GM10248 (cell line): ENCODE measurements around the gene OVOL1.

Source experiments
- CTCF ChIA-PET: fragments of 300-600 bp; sonication (Branson Sonifier 250); formaldehyde crosslinking; extraction: SDS; loops from one replicate; lab custom pipeline; 2021; ENCODE audit warnings: antibody characterized with exemption; lab: Yijun Ruan, JAX
- POLR2A ChIA-PET: fragments of 350-650 bp; sonication (Branson Sonifier 250); formaldehyde crosslinking; extraction: SDS; loops from one replicate; lab custom pipeline; 2020; ENCODE audit warnings: antibody characterized with exemption; lab: Yijun Ruan, JAX
- DNase-seq: peaks from one replicate; pipeline ENCODE4 v3.0.0; 2012; ENCODE audit errors: extremely low spot score
- TF ChIP-seq, protein P1 (sequence below): IDR thresholded peaks from 2 replicates; pipeline ENCODE4 v1.5.1; 2012; ENCODE audit warnings: mild to moderate bottlenecking, low read depth; ENCODE audit errors: extremely low read depth, missing control alignments, control extremely low read depth

Gene OVOL1

DNA sequence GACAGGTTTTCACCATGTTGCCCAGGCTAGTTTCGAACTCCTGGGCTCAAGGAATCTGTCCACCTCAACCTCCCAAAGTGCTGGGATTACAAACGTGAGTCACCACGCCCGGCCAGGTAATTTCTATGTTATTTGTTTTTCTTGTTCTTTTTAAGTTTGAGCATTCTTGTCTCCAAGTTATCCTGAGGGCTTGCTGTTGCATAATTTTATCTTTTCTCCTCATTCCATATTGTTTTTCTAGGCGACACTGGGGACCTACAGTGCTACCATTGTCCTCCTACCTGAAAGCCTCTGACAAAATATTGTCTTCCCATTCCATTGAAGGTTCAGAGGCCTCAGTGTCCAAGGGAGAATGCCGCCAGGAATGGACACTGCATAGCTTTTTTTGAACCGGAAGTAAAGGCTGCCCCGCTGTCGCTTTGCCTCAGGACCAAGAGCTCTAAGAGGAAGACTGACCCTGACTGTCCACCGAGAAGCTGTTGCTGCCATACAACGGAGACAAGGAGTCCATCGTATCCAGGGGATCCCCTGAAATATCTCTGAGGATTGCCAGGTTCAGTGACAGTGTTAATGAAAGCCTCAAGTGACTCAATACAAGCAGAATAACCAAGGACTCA lies 15.8 kb upstream of the OVOL1 start:
- TF ChIP-seq, protein P1, sequence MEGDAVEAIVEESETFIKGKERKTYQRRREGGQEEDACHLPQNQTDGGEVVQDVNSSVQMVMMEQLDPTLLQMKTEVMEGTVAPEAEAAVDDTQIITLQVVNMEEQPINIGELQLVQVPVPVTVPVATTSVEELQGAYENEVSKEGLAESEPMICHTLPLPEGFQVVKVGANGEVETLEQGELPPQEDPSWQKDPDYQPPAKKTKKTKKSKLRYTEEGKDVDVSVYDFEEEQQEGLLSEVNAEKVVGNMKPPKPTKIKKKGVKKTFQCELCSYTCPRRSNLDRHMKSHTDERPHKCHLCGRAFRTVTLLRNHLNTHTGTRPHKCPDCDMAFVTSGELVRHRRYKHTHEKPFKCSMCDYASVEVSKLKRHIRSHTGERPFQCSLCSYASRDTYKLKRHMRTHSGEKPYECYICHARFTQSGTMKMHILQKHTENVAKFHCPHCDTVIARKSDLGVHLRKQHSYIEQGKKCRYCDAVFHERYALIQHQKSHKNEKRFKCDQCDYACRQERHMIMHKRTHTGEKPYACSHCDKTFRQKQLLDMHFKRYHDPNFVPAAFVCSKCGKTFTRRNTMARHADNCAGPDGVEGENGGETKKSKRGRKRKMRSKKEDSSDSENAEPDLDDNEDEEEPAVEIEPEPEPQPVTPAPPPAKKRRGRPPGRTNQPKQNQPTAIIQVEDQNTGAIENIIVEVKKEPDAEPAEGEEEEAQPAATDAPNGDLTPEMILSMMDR, result no peak
- DNase-seq, result no peak
- POLR2A ChIA-PET, result no interaction called here
- CTCF ChIA-PET, result interaction anchor here (0.9 to 3.0 kb wide), 17 partner anchors 8 to 451 kb away, joined by 3 to 41 read pairs (median 5); partner anchors contain the start of genes KAT5, MUS81 and RNASEH2C

DNA sequence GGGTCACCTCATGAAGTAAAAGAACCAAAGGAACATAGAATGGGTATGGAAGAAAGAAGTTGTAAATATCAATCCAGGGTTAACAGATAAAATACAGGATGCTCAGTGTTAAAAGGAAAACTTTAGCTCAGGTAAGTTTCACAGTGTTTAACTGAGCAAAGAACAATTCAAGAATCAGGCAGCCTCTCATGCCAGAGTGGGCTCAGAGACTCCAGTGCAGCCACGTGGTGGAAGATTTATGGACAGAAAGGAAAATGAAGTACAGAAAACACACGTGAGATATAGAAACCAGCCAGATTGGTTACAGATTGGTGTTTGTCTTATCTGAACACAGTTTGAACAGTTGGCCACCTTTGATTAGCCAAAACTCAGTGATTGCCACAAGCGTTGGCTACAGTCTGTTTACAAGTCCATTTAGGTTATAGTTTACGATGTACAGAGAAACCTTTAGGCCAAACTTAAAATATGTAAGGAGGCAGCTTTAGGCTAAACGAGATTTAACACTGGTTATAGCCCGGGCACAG lies 15.2 kb upstream of the OVOL1 start:
- TF ChIP-seq, protein P1, result no peak
- ChIA-PET POLR2A (no interaction called here), CTCF (interaction anchor here (1.1 to 3.0 kb wide), 10 partner anchors 8 to 451 kb away, joined by 3 to 41 read pairs (median 7); partner anchors contain the start of genes KAT5, MUS81 and RNASEH2C)
- DNase-seq, result no peak

DNA sequence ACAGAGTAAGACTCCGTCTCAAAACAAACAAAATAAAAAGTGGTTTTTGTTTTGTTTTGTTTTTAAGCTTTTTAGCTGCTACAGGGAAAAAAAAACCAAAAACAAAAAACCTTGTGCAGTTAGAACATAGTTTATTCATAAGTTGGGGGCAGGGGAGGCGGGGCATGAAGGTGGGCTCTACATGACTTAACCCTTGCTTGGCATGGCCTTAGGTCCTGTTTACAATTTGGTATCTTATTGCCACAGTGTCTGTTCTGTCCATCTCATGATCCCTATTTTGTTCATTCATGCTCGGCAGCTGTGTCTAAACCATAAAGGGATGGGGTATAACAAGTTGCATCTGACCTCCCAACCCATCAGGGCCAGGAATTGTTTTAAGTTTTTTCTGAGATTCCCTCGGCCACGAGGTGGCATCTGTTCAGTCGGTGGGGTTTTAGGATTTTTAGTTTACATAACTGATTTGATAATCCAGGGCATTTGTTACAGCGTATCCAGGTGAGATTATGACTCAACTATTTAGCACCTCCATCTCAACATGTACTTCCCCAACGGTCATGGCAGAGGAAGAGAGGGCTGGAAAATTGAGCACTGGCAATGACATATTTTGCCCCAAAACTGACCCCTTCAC lies 13.0 kb upstream of the OVOL1 start:
- ChIA-PET POLR2A (no interaction called here), CTCF (interaction anchor here (1.1 kb wide), 1 partner anchor 38 kb away, joined by 3 read pairs; no protein-coding TSS in a partner anchor)
- peak; percentile 10 for DNase-seq
- TF ChIP-seq, protein P1, result no peak

DNA sequence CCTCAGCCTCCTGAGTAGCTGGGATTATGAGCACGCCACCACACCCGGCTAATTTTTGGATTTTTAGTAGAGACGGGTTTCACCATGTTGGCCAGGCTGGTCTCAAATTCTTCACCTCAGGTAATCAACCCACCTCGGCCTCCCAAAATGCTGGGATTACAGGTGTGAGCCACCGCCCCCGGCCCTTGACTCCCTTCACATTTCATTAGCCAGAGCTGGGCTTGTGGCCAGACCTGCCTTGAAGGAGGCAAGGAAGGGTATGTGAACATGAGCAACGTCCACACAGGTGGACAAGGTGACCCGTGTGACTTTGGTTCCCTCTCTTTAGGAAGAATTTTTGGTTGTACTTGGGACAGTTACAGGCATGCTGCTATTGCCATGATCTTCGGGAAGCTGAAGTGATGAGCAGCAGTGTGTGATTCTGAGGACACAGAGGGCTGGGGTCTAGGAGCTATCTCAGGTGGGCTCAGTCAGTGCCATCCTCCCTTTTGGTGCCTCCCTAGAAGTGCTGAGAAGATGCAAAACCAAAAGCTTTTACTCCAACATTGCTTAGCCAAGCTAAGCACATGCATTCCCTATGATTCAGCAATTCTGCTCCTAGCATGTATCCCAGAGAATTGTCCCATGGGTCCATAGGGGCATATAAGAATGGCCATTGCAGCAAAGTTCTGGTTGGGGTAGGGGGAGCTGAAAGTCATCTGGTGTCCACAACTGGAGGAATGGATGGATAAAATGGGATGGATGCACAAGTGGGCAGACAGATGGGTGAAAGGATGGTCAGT lies 12.1 kb upstream of the OVOL1 start:
- CTCF ChIA-PET, result interaction anchor here (0.8 to 11.1 kb wide), 7 partner anchors 9 to 63 kb away, joined by 3 to 145 read pairs (median 4); partner anchors contain the start of genes KAT5 and RNASEH2C
- TF ChIP-seq, protein P1, result no peak
- POLR2A ChIA-PET, result no interaction called here

DNA sequence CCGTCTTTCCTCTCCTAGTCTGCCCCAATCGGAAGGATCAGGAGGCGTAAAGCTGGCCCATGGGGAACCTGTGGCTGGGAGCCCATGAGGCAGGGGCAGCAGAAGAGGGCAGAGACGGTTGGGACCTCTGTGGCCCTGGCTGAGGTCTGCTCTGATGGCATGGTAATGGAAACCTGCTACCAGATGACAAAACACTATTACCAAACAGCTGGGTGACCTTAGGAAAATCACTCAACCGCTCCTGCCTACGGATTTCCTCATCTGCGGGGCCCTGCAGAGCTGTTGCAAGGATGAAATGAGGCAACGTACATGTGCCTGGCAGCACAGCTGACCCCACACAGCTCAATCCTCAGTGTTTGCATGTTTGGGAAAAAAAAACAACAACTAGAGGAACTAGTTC lies 10.7 kb upstream of the OVOL1 start:
- TF ChIP-seq, protein P1, result no peak
- ChIA-PET POLR2A (no interaction called here), CTCF (interaction anchor here (0.8 to 11.1 kb wide), 8 partner anchors 14 to 236 kb away, joined by 3 to 145 read pairs (median 5); partner anchors contain the start of genes KAT5 and RNASEH2C)
- DNase-seq, result no peak

More for the DNA sequence above, 12.1 kb upstream of the OVOL1 start:
- no peak for DNase-seq

DNA sequence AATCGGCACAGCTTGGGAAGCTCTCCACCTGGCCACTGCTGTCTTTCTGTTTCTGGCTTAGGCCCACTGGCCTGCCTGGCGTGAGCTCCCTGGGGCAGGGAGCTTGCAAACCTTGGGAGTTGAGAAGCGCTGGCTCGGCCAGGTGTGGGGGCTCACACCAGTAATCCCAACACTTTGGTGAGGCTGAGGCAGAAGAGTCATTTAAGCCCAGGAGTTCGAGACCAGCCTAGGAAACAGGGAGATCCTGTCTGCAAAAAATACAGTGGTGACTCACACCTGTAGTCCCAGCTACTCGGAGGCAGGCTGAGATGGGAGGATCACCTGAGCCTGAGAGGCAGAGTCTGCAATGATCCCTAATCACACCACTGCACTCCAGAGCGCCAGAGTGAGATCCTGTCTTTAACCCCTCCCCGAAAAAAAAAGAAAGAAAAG lies 10.1 kb upstream of the OVOL1 start:
- no peak for DNase-seq
- TF ChIP-seq, protein P1, result no peak
- ChIA-PET CTCF (interaction anchor here (0.8 to 11.1 kb wide), 9 partner anchors 13 to 236 kb away, joined by 3 to 145 read pairs (median 5); partner anchors contain the start of genes KAT5 and RNASEH2C), POLR2A (no interaction called here)
